ENCODE results near the gene MTREX.

Gene MTREX

DNA sequence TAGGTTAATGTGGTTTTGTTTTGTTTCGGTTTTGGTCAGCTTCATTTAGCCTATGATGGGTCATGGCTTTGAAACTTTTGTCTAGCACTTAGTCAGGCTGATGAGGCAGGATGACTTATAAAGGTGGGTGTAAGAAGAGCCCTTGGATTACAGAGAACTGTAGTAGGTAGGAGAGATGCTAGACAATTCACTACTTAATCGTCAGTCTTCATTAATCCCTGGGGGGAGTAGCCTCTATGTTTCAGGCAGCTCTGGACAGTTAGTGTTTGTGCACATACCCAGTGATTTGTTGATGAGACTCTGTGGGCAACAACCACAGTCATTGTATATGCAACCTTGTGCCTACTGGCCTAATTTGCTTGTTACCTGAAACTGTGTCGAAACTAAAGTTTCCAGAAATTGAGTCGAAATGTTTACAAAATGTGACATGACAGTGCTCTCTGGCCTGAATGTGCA is 113.3 kb downstream of the MTREX start:
- in situ Hi-C loops (cut with MboI; ENCODE audit: low sequenced_read_pairs): no loop called here

DNA sequence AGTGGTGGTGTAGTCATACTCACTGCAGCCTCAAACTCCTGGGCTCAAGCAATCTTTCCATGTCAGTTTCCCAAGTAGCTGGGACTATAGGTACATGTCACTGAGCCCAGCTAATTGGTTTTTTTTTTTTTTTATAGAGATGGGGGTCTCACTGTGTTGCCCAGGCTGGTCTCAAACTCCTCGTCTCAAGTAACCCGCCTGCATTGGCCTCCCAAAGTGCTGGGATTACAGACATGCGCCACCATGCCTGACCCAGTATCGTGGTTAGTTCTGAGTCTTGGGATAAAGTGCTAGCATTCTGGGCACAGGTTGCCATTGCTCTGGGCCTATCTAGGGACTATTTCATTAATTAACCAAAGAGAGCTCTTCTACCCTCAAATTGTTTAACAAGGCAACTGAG is 118.7 kb downstream of the MTREX start:
- in situ Hi-C loops (cut with MboI; ENCODE audit: low sequenced_read_pairs): no loop called here

DNA sequence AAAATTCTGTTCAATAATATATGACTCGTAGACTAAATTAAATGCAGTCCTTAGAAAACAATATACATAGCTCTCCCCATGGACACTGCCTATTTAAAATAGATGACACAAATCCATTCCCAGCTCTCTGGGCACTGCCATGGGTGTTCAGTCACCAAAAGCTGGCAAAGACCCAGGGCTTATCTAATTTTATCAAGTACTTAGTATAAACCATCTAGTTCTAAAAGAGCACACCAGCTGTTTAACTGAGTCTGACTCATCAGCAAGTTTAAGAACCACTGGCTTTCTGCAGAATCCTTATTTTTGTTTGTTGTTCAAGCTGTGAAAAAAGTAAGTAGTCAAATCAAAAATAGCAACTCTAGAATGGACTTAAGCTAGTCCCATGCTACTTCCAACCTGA is 119.4 kb downstream of the MTREX start:
- in situ Hi-C loops (cut with MboI; ENCODE audit: low sequenced_read_pairs): no loop called here

DNA sequence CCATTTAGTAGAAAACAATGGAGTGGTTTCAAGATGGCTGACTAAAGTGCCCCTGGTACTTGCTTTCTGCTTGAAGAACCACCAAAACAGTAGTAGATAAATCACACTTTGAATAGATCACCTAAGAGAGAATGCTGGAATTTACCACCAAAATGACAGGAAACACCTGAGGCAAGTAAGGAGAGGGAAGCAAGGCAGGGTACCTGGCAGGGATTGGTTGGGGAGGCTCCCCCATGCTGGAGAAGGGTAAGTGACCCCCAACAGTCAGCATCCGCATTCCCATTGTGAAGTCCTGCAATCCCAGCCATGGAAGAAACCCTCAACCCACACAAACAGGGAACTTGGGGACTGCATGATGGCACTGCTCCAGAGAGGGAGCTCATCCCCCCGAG is 121.4 kb downstream of the MTREX start:
- in situ Hi-C loops (cut with MboI; ENCODE audit: low sequenced_read_pairs): no loop called here

DNA sequence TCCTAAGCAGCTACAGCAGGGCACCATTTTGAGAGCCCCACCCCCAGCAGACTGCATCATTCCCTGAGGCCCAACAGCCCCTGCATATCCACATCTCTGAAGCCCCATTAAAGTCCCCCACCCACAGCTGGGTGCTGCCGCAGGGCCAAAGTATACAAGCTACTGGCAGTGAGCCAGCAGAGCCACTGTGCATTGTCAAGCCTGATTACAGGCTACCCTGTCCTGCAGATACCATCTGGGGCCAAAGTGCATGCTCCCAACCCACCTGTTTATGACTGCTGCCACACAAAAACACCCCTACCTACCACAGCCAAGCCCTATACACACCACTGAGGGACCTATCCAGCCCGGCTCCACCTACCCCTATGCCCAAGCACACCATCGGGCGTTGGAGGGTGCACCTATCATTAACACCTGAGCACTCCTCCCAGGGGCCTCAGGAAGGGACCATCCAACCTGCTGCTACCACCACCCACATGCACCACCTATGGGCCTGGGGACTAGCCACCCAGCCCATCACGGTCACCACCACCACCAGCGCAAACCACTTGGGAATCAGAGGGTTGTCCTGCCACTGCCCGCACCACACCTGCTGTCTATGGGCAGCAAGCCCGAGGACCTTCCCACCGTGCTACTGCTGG is 121.9 kb downstream of the MTREX start:
- in situ Hi-C loops (cut with MboI; ENCODE audit: low sequenced_read_pairs): no loop called here

DNA sequence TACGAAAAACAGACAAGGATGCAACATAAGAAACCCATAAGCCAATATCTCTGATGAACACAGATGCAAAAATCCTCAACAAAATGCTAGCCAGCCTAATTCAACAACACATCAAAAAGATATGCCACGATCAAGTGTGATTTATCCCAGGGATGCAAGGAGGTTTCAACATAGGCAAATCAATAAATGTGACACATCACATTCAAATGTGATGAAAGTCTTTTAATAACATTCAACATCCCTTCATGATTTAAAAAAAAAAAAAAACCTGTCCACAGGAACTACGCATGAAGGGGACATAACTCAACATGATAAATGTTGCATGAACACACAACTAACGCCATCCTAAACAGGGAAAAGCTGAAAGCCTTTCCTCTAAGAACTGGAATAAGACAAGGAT is 124.8 kb downstream of the MTREX start:
- in situ Hi-C loops (cut with MboI; ENCODE audit: low sequenced_read_pairs): no loop called here

DNA sequence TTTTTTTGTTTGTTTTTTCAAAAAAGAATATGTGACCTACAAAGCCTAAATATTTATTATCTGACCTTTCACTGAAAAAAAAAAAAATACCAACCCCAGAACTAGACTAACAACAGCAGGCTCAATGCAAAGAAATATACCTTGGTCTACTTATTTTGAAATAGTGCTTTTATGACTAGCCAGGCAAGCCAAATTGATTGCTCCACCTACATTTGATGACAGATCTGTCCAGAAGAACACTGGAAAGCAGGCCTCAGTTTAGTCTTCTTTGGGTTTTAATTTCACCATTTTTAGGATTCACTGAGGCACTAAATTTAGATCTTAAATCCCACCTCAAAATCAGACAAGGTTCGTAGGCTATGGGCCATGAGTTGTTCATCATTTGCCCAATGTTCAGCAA is 129.7 kb downstream of the MTREX start:
- in situ Hi-C loops (cut with MboI; ENCODE audit: low sequenced_read_pairs): no loop called here

DNA sequence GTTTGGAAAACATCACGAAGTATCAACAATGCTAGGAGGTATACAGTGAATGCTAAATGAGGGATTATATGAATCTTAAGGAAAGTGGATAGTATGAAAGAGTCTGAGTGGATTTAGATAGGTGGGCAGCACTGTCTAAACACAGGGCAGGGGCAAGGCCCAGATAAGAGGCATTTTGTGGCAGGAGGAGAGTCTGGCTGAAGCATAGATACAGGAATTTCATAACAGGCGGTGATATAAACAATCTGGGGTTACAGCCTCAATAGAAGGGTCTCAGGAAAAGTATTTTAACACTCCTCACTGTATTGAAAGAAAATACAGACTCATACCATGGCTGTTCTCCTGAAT is 130.0 kb downstream of the MTREX start:
- in situ Hi-C loops (cut with MboI; ENCODE audit: low sequenced_read_pairs): no loop called here

DNA sequence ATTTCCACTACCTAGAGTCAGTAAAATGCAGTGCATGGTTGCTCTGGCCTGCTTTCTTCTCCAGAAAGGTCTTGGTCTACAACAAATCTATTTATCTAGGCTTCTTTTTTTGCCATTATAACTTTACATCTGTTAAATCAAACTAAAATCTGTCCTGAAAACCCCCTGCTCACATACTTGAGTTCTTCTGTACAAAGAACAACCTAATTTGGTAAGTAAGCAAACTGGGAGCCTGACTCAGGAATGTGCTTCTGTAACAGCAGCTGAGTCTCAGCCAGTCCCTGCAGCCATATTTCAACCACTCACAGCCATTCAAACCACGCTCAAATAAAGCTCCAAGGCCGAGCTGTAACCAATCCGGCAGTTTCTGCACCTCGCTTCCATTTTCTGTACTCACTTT is 131.2 kb downstream of the MTREX start:
- in situ Hi-C loops (cut with MboI; ENCODE audit: low sequenced_read_pairs): no loop called here

DNA sequence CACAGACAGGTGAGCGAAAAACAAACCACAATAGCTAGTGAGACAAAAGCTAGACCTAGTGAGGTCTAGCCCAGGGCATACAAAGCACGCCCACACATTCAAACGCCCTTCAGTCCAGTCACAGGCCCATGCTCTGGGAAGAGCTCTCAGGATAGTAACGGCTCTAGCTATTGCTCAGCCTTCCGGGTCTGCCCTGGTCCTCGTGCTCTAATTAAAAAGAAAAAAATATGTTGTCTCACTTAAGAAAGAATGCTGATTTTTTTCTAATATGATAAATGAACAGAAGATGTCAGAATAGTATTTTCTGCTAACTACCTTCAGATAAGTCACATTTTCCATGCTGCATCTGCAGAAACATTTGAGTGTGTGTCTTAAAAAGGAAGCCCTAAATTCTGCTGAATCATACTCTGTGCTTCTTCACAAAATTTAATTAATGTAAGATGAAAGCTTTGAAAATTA is 132.4 kb downstream of the MTREX start:
- in situ Hi-C loops (cut with MboI; ENCODE audit: low sequenced_read_pairs): no loop called here

DNA sequence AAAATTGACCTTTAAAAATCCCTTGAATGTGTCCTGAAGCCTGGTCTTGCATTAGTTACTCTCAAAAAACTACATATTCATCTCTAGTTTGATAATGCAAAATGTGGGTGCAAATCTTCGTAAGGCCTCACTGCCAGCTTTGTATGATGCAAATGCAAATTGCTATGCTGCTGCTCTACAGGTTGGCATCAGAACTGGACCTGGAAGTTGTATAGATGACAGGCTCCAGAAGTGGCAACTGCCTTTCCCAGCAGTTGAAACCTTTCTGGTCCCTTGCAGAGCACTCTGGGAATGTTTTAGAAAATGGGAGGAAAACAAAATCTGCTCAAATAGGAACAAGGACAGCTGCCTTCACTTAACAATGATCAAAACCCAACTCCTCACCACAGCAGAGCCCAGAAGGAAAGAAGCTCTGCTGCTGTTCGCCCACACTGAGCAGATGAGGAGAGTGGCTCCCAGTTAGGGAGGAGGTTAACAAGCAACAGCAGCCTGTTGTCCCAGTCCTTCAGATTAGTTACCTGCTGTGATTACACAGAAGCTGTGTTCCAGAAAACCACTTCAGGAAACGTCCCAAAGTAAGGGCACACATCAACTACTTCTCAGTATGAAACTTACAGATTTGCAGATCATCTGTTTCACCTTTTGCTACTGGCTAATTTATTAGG is 133.4 kb downstream of the MTREX start:
- in situ Hi-C loops (cut with MboI; ENCODE audit: low sequenced_read_pairs): no loop called here

DNA sequence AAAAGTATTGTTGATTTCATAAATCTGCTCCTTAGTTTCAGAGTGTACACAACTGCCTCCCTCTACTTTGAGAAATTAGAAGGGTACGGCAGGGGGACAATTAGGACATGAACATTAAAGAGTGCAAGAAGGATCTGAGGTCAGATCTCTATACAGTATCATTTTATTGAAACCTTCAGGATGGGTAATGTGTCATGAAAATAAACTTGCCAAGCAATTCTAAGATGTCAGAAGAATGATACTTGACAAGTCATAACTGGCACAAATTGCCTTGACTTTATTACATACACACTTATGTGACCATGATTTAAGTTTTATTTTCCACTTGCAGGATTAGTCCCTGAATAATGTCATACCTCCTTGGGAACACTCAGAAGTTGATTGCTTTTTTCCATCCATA is 134.2 kb downstream of the MTREX start:
- in situ Hi-C loops (cut with MboI; ENCODE audit: low sequenced_read_pairs): no loop called here

DNA sequence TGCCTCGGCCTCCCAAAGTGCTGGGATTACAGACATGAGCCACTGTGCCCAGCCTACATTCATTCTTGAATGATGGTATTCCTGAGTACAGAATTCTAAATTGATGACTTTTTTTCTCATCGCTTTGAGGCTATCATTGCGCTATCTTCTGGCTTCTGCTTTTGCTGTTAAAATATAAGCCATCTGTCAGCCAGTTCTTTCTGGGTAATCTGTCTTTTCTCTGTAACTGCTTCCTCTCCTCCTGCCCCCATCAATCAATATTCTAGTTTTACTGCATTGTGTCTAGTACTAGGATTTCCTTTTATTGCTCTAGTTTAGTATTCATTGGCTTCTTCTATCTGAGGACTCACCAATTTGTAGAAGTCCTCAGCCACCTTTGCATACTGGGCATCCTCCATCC is 138.0 kb downstream of the MTREX start:
- in situ Hi-C loops (cut with MboI; ENCODE audit: low sequenced_read_pairs): no loop called here

DNA sequence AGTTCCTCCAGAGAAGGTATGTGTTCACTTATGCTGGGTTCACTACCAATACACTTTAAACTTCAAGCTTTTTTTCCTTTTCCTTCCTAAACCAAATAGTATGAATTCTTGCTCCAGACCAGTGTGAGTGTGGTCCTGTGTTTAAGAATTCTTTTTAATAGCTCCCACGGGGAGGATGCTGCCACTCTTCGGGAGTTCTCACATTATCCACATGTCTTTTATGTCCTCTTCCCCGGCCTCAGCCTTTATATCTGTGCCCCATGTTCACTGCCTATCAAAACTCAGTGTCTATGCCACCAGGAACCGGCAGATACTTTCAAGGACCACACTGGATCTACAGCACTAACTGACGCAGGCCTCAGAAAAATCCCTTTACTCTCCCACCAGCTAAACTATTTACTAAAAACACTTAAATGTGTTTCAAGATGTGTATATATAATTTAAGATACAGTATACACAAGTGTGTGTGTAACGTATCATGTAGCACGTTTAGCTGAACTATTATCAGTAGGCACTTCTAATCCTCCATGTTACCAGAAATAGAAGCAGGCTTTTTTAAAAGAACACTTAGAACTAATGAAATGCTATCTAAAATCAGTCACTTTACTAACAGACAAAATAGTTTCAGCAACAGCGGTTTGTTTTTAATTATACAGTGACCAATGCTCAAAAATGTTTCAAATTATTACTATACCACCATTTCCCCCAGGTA is 139.0 kb downstream of the MTREX start:
- in situ Hi-C loops (cut with MboI; ENCODE audit: low sequenced_read_pairs): no loop called here

DNA sequence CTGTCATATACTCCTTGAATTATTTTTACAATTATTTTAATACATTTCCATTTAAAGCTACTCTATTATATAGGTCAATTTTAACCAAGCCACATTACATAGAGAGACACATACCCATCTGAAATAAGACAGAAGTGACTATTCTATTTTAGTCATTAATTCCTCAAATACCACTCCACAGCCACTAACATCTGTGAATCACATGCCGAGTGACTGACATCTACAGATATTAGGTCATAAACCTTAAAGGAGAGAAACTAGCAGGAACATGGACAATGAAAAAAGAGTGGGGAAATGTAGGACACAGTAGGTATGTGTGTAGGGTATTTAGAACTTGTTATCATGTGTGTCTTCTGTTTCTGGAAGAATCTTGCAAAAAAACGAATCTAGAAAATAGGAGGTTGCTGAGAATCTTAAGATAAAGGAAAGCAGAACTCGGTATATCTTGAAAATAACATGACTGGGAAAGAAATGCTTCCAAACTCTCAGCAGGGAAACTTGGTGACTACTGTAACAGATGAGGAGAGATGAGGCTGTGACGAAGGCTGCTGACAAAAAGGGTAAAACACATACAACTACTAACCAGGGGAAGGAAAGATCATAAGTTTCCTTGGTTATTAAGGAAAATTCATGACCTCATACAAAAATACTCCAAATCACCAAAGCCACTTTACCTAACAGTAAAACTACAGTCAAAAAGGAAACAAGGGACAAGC is 142.4 kb downstream of the MTREX start:
- in situ Hi-C loops (cut with MboI; ENCODE audit: low sequenced_read_pairs): no loop called here

DNA sequence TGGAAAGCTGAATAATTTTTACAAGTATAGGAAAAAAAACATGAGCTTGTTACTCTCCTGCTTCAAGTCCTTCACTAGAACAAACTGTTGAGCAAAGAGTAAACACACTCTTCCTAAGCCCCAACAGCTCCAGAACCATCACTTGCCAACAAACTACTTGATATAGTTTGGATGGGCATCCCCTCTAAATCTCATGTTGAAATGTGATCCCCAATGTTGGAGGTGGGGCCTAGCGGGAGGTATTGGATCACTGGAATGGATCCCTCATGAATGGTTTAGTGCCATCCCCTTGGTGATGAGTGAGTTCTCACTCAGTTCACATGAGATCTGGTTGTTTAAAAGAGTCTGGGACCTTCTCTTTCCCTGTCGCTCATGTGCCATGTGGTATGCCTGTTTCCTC is 144.2 kb downstream of the MTREX start:
- in situ Hi-C loops (cut with MboI; ENCODE audit: low sequenced_read_pairs): no loop called here

DNA sequence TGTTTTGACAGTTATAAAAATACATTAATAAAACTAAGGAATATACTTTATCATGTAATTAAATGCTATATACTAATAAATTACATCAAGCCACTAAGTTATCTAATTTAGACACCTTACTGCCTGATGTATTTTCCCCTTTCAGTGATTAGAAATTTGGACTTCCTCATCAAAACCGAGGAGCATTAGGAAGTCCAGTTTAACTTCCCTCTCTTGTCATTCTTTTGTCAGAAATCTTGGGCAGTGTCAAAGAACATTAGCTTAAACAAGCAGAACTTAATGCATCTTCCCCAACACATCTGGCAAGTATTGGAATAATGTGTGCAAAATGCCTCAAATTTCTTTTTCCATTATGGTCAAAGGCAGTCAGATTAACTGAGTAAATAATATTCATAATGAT is 145.4 kb downstream of the MTREX start:
- in situ Hi-C loops (cut with MboI; ENCODE audit: low sequenced_read_pairs): no loop called here

DNA sequence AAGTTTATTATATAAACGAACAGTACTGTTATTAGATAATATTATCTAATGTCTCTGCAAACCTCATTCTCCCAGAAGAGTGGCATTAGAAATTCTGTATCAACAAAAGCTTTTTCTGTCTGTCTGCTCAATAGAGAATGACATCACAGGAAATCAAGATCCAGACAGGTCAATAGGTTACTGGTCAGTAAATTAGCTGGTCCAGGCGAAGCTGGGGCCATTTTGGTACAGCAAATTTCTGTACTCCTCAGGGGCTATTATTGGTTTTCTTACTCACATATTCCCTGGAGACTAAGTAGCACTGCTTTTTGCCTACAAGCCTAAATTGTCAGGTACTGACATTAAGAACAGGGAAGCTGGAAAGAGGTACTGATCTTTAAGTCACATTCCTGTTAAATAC is 146.5 kb downstream of the MTREX start:
- in situ Hi-C loops (cut with MboI; ENCODE audit: low sequenced_read_pairs): no loop called here

DNA sequence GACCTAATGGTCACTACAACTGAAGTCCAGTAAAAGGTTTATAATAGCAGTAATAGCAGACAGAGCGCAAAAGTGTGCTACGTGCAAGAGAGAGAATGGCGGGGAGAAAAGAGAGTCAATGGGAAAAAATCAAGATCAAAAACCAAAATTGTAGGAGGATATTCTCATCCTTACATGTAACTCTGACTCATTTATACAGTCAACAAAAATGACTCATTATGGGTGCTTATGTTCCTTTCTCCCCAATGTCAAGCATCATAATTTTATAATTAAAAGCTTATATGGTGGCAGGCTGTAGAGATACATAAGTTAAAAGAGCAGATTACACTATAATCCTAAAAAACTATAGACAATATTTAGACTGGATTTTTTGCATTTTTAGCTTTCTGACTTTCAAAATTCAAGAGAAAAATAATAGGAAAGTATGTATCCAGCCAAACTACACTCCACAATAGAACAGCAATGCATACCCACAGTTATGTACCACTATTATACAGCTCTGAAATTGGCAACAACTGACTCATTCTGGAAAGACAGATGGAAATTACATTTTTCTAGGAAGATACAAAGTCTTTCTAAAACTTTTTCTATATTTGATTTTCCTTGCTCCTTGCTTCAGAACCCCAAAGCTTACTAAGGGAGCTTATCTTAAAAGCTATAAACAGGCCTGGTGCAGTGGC is 148.6 kb downstream of the MTREX start:
- in situ Hi-C loops (cut with MboI; ENCODE audit: low sequenced_read_pairs): no loop called here

DNA sequence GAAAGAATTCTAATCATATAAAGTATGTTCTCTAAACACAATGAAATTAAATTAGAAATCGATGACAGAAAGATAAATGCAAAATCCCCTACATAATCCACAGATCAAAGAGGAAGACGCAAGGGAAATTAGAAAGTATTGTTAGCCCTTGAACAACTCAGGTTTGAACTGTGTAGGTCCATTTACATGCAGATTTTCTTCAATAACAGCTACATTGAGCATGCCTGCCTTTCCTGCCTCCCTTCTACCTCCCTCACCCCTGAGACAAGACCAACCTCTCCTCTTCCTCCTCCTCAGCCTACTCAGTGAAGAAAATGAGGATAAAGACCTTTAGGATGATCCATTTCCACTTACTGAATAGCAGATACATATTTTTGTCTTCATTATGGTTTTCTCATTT is 151.8 kb downstream of the MTREX start:
- in situ Hi-C loops (cut with MboI; ENCODE audit: low sequenced_read_pairs): no loop called here

DNA sequence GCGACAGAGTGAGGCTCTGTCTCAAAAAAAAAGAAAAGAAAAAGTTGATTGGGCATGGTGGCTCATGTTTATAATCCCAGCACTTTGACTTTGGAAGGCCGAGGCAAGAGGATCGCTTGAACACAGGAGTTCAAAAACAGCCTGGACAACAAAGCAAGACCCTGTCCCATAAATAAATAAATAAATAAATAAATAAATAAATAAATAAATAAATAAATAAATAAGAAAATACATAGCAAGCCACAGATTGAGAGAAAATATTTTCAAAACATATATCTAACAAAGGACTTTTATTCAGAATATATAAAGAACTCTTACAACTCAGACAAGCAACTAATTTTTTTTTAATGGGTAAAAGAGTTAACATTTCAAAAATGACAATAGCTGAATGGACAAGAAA is 155.8 kb downstream of the MTREX start:
- in situ Hi-C loops (cut with MboI; ENCODE audit: low sequenced_read_pairs): no loop called here
